Neuronal stem cell (in vitro differentiated cells): ENCODE measurements around the gene TUBB4B.

Experiments used
- DNase-seq: peaks from one replicate; pipeline ENCODE4 v3.0.0-alpha.2; 2013; ENCODE audit warnings: low spot score
- H2AFZ ChIP-seq: one replicate; pipeline ENCODE4 v1.6.1; 2013; ENCODE audit warnings: mild to moderate bottlenecking, low read length, inconsistent platforms
- H2AK5ac ChIP-seq: 2 replicates; pipeline ENCODE4 v1.6.1; 2013; ENCODE audit warnings: low read depth, mild to moderate bottlenecking, inconsistent platforms, low read length, moderate library complexity, mixed read lengths
- H2BK120ac ChIP-seq: 2 replicates; pipeline ENCODE4 v1.6.1; 2013; ENCODE audit warnings: low read depth, mild to moderate bottlenecking, inconsistent platforms, low read length, moderate library complexity, mixed read lengths
- H2BK12ac ChIP-seq: one replicate; pipeline ENCODE4 v1.6.1; 2013; ENCODE audit warnings: low read length, inconsistent platforms
- H2BK15ac ChIP-seq: 2 replicates; pipeline ENCODE4 v1.6.1; 2013; ENCODE audit warnings: mild to moderate bottlenecking, low read length, inconsistent platforms, mixed read lengths
- H2BK5ac ChIP-seq: one replicate; pipeline ENCODE4 v1.6.1; 2013; ENCODE audit warnings: inconsistent platforms, mild to moderate bottlenecking, low read length, moderate library complexity
- H3K14ac ChIP-seq: one replicate; pipeline ENCODE4 v1.6.1; 2013; ENCODE audit warnings: low read length, inconsistent platforms
- H3K18ac ChIP-seq: 2 replicates; pipeline ENCODE4 v1.6.1; 2013; ENCODE audit warnings: low read length, inconsistent platforms
- H3K23ac ChIP-seq: 2 replicates; pipeline ENCODE4 v1.6.1; 2013; ENCODE audit warnings: low read depth, mild to moderate bottlenecking, mixed read lengths, low read length, inconsistent platforms; ENCODE audit not compliant: poor library complexity
- H3K27ac ChIP-seq: replicated peaks from 3 replicates; pipeline ENCODE4 v1.5.1; 2013; ENCODE audit warnings: low read length, inconsistent platforms
- H3K27me3 ChIP-seq, 3 experiments: 2 replicates each; pipeline ENCODE4 v1.6.1; 2013; ENCODE audit warnings: low read length in 3 of 3, mild to moderate bottlenecking in 2 of 3, inconsistent platforms in 1 of 3, low read depth in 1 of 3, mixed read lengths in 1 of 3, moderate library complexity in 1 of 3; ENCODE audit not compliant: control insufficient read depth in 3 of 3, insufficient read depth in 3 of 3
- H3K36me3 ChIP-seq, 2 donors: replicated peaks in 1 of 2; 2 replicates each; pipeline ENCODE4 v1.6.1; 2013; ENCODE audit warnings: low read length in 2 of 2; ENCODE audit not compliant: control insufficient read depth in 2 of 2, insufficient read depth in 2 of 2
- H3K4ac ChIP-seq: 2 replicates; pipeline ENCODE4 v1.6.1; 2013; ENCODE audit warnings: inconsistent platforms, mild to moderate bottlenecking, low read length, moderate library complexity
- H3K4me1 ChIP-seq, 2 donors: 1 replicate in 1 of 2; 2 replicates in 1 of 2; pipeline ENCODE4 v1.6.1; 2013; ENCODE audit warnings: low read length in 2 of 2, low read depth in 1 of 2; ENCODE audit not compliant: control insufficient read depth in 2 of 2, insufficient read depth in 1 of 2
- H3K4me2 ChIP-seq: one replicate; pipeline ENCODE4 v1.6.1; 2013; ENCODE audit warnings: mild to moderate bottlenecking, low read length, inconsistent platforms; ENCODE audit not compliant: insufficient read depth, poor library complexity, severe bottlenecking
- H3K4me3 ChIP-seq, 2 donors: 2 replicates each; pipeline ENCODE4 v1.5.1; 2013; ENCODE audit warnings: low read length in 2 of 2, mild to moderate bottlenecking in 2 of 2, inconsistent platforms in 1 of 2, moderate library complexity in 1 of 2
- H3K79me1 ChIP-seq: one replicate; pipeline ENCODE4 v1.6.1; 2013; ENCODE audit warnings: low read depth, mild to moderate bottlenecking, inconsistent platforms, low read length, moderate library complexity
- H3K9ac ChIP-seq: one replicate; pipeline ENCODE4 v1.6.1; 2013; ENCODE audit warnings: mild to moderate bottlenecking, low read depth, low read length, inconsistent platforms; ENCODE audit not compliant: poor library complexity
- H3K9me3 ChIP-seq, 2 donors: replicated peaks in 1 of 2; 2 replicates each; pipeline versions ENCODE3 to v1.6.1; 2013; ENCODE audit warnings: low read length in 2 of 2, mild to moderate bottlenecking in 2 of 2, inconsistent platforms in 1 of 2, low read depth in 1 of 2, mixed read lengths in 1 of 2, moderate library complexity in 1 of 2; ENCODE audit not compliant: control insufficient read depth in 2 of 2, insufficient read depth in 1 of 2
- H4K8ac ChIP-seq: one replicate; pipeline ENCODE4 v1.6.1; 2013; ENCODE audit warnings: low read depth, mild to moderate bottlenecking, inconsistent platforms, low read length, moderate library complexity
- H4K91ac ChIP-seq: one replicate; pipeline ENCODE4 v1.6.1; 2013; ENCODE audit warnings: low read length, low read depth, mild to moderate bottlenecking, inconsistent platforms; ENCODE audit not compliant: poor library complexity
- WGBS, 2 donors: extraction: QIAGEN DNeasy Blood & Tissue Kit; methylation state at CpG; one replicate each; pipeline ENCODE4 v1.1.7; 2013; ENCODE audit warnings: missing lambda C conversion rate in 2 of 2, mixed read lengths in 1 of 2; ENCODE audit not compliant: insufficient read length in 2 of 2, insufficient replicate concordance in 1 of 2; ENCODE audit errors: extremely low coverage in 2 of 2; 5-methylcytosine and 5-hydroxymethylcytosine counted together

TUBB4B gene

DNA sequence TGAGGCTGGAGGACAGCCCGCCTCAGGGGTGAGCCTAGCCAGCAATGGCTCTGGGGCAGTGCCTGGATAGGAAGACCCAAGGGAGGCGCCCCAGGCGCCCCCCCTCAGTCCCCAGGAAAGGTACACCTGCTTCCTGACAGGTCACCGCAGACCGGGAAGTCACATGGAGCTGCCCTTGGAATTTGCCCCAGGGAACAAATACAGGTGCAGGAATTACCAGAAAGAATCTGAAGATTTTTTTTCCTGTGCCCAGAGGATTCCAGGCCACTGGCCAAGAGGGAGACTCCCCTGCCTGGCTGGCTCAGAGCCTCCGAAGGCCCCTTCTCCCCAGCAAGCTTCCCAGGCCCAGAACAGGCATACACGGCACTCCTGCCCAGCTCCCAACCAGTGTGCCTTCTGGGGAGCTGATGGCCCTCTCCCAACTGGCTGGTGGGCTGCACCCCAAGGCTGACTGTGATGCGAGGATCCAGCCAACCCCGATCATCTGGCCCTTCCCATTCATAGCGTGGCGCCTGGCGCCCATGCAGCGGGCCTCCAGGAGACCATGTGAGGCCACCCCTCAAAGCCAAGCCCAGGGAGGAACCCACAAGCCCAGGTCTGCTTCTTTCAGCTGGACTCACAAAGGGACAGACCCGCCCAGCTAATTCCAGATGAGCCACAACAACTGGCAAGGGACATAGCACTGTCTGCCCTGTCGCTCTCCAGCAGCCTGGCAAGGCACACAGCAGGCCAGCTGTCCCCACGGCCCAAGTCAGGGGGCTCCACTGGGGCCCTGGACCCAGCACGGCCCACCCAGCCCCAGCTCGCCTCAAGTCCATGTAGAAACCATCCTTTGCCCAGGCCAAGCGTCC is 42.8 kb upstream of the TUBB4B start:
- Histone ChIP-seq H3K23ac (peak overlapping the region; percentile 8), H4K8ac (no peak overlapping the region), H2BK12ac (peak overlapping the region; percentile 41), H3K4ac (no peak overlapping the region), H3K18ac (no peak overlapping the region), H3K4me2 (no peak overlapping the region), H2BK5ac (peak overlapping the region; percentile 71), H3K36me3 (peaks cover 0 to 3% of the 10 kb centered on the region in 2 donors), H2BK120ac (no peak overlapping the region), H2AK5ac (peak overlapping the region; percentile 37), H3K4me1 (peaks cover 21 to 28% of the 10 kb centered on the region in 2 donors), H3K79me1 (peaks cover 26% of the 10 kb centered on the region), H4K91ac (no peak overlapping the region), H3K9me3 (no peaks in the 10 kb centered on the region), H2AFZ (no peak overlapping the region), H3K27me3 (no peaks in the 10 kb centered on the region), H3K14ac (no peak overlapping the region), H3K27ac (no peak overlapping the region), H3K9ac (peak overlapping the region; percentile 60), H3K4me3 (peak overlapping the region in 1 of 2 donors; percentile 9), H2BK15ac (no peak overlapping the region)
- no CpG with 5 or more reads among the region's 19 CpGs for WGBS, 2 donors
- no peak for DNase-seq

DNA sequence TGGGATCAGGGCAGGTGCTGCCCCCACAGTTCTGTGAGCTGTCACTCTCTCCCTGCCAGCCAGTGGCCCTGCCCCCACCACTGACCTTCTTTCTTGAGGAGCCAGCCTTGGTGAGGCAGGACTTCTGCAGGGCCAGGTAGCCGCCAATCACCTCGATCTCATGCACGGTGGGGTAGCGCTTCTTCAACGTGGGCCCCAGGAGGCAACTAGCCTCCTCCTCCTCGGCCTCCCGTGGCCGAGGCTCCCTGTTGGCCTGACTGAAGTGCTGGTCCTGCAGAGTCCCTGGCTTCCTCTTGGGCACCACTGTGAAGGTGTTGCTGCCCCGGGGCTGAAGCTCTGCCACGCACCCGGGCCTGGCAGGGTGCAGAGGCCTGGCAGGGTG is 42.2 kb upstream of the TUBB4B start:
- Histone ChIP-seq H4K8ac (no peak overlapping the region), H3K4ac (no peak overlapping the region), H3K4me1 (peaks cover 21 to 28% of the 10 kb centered on the region in 2 donors), H2BK120ac (no peak overlapping the region), H3K14ac (peak overlapping the region; percentile 56), H3K79me1 (peaks cover 23% of the 10 kb centered on the region), H4K91ac (no peak overlapping the region), H2AK5ac (peak overlapping the region; percentile 37), H3K23ac (peak overlapping the region; percentile 8), H3K4me2 (no peak overlapping the region), H3K18ac (no peak overlapping the region), H3K9me3 (no peaks in the 10 kb centered on the region), H3K4me3 (peak overlapping the region in 1 of 2 donors; percentile 71), H3K27ac (no peak overlapping the region), H2BK12ac (peak overlapping the region; percentile 41), H3K36me3 (peaks cover 0 to 8% of the 10 kb centered on the region in 2 donors), H3K27me3 (no peaks in the 10 kb centered on the region), H3K9ac (no peak overlapping the region), H2AFZ (no peak overlapping the region), H2BK15ac (no peak overlapping the region), H2BK5ac (peak overlapping the region; percentile 71)
- WGBS, 2 donors = no CpG with 5 or more reads among the region's 11 CpGs
- DNase-seq = no peak

DNA sequence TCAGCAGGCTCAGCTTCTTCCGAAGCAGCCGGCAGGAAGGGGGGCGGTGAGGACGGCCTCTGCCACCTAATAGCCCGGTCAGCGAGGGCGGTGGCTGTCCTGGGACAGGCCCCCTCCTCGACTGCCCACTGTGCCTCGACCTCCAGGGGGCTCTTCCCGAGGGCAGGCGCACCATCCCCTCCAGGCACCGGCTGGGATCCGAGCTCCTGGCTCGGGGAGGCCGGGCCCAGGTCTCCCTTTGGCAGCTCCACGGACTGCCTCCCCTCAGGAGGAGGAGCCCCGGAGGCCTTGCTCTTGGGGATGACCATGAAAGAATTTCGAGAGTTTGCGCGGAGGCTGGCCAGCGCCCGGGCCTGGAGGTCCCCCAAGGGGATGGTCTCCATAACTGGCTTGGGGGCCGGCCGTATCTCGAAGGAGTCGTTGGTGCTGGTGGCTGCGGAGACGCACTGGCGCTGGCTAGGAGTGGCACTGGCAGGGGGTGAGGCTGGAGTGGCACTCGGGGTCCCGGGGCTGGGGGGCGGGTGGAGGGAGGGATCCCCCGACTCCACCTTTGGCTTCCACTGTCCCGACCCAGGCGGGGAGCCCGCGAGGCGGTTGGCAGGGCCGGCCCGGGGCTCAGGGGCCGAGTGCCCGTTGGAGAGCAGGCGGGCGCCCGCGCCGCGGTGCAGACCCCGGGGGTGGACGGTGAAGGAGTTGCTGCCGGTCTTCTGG is 41.5 kb upstream of the TUBB4B start:
- no CpG with 5 or more reads among the region's 51 CpGs for WGBS, 2 donors
- H3K9me3 ChIP-seq = no peaks in the 10 kb centered on the region

More for the DNA sequence above, 41.5 kb upstream of the TUBB4B start:
- Histone ChIP-seq H2BK15ac (no peak overlapping the region), H2BK5ac (peak overlapping the region; percentile 71), H3K23ac (peak overlapping the region; percentile 55), H3K4me2 (peak overlapping the region; percentile 91), H3K18ac (peak overlapping the region; percentile 17), H2BK12ac (peak overlapping the region; percentile 58), H3K27ac (no peak overlapping the region), H3K36me3 (peaks cover 3 to 13% of the 10 kb centered on the region in 2 donors), H3K4me1 (peaks cover 20 to 32% of the 10 kb centered on the region in 2 donors), H3K9ac (peak overlapping the region; percentile 70), H3K4ac (peak overlapping the region; percentile 37), H3K79me1 (peaks cover 19% of the 10 kb centered on the region), H4K91ac (no peak overlapping the region), H2BK120ac (no peak overlapping the region), H2AFZ (no peak overlapping the region), H3K4me3 (peak overlapping the region; percentile 71 to 75), H2AK5ac (no peak overlapping the region), H4K8ac (no peak overlapping the region), H3K27me3 (no peaks in the 10 kb centered on the region), H3K14ac (peak overlapping the region; percentile 56)
- no peak for DNase-seq
